GM10847 (cell line): ENCODE data around the gene PRAMEF13.
"Not testable (repeated sequence)": the region's sequence is repeated elsewhere in the genome, so short reads cannot be mapped to it uniquely, and the experiment has no call there.

Source experiments
- POLR2A ChIP-seq: IDR thresholded peaks from 2 replicates; pipeline ENCODE4 v1.6.1; 2011; ENCODE audit not compliant: insufficient read length; ENCODE audit errors: extremely low read depth

The PRAMEF13 gene

GRCh38 chr1:13201309-13201708, at the start of gene PRAMEF13:
TSS of gene PRAMEF13 (minus strand) at chr1:13201409. CDS start at chr1:13199589, 1,820 bp downstream.
- TF ChIP-seq POLR2A: not testable (repeated sequence)

- TF ChIP-seq POLR2A: no peak
Observed at GRCh38 chr1:13228343-13228781, 27.2 kb upstream of the PRAMEF13 start.

GRCh38 chr1:13225675-13226204, 24.5 kb upstream of the PRAMEF13 start, which contains the start of gene PRAMEF18:
TSS of gene PRAMEF18 (minus strand) at chr1:13226154. CDS start at chr1:13226106, 48 bp downstream.
- TF ChIP-seq POLR2A: not testable (repeated sequence)

DNA sequence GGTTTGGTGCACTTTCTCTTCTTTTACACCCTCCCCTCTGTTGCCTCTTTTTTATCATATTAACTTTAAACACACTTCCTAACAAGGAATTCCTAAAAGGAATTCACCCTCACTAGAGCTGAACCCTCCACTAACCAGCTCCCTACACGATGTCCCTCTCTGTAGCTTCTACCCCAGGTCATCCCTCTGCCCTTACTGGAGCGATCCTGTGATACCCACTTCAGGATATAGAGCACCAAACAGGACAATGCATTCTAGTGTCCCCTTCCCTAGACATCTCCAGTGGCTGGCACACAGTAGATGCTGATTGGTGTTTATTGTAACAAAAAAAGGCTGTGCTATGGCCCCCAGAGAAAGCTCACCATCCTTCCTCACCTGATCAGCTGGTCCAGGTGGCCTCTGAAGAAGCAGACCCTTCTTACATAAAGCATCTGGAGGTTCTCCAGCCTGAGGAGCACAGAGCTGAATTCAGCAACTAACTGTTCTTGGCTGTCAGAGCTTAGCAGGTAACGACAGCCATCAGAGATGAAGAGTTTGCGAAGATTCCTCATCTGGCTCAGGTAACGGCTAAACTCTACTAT, 23.4 kb upstream of the PRAMEF13 start:
- TF ChIP-seq POLR2A: no peak

DNA sequence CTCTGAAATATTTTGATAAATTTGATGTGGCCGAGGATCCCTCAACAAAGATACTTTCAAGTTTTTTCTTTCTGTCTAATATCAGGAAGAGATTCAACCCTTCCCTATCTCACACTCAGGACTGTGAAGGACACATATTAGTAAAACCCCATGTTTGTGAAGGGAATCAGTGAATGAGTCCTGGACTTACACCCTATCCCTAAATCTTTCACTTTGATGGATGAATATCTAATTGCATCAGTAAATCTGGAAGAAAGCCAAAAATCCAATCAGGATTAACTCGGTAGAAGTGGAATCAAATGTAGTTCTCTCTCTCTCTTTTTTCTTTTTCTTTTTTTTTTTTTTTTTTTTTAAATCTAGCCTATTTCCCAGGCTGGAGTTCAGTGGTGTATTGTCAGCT, 29.7 kb downstream of the PRAMEF13 start, which contains the start of gene PRAMEF9:
PRAMEF9 (plus strand) TSS at position 301 of the 400 bp plus-strand sequence. CDS start 3,433 bp downstream, outside the sequence.
- not testable (repeated sequence) for TF ChIP-seq POLR2A

GRCh38 chr1:13165531-13165930, 35.7 kb downstream of the PRAMEF13 start, which contains the start of gene HNRNPCL4:
TSS of gene HNRNPCL4 (minus strand) at chr1:13165631. CDS start at chr1:13165467, 164 bp downstream.
- TF ChIP-seq POLR2A: not testable (repeated sequence)

GRCh38 chr1:13155909-13156308, 45.3 kb downstream of the PRAMEF13 start, which contains the start of gene PRAMEF26:
TSS of gene PRAMEF26 (minus strand) at chr1:13156009. CDS start at chr1:13153095, 2,914 bp downstream.
- not testable (repeated sequence) for TF ChIP-seq POLR2A
